ENCODE results near the gene POU1F1. TPM values are rescaled to one million over a fixed set of nuclear protein-coding genes. Genes with fewer than 3 reads are reported as not detected.

The POU1F1 gene
- total RNA-seq, 1 experiment from 2014 or later = not detected

GRCh38 chr3:87219611-87220010 is 56.8 kb downstream of the POU1F1 start (continued):
- TF ChIP-seq AR (CRISPR knock-in tag; IDR thresholded peaks at IDR 0.05) = no peak
- TF ChIP-seq ZNF671 (CRISPR knock-in tag; IDR thresholded peaks at IDR 0.05) = no peak
- no peak for TF ChIP-seq NFYB (CRISPR knock-in tag; conservative IDR thresholded peaks at IDR 0.05; ENCODE audit: low read depth)

DNA sequence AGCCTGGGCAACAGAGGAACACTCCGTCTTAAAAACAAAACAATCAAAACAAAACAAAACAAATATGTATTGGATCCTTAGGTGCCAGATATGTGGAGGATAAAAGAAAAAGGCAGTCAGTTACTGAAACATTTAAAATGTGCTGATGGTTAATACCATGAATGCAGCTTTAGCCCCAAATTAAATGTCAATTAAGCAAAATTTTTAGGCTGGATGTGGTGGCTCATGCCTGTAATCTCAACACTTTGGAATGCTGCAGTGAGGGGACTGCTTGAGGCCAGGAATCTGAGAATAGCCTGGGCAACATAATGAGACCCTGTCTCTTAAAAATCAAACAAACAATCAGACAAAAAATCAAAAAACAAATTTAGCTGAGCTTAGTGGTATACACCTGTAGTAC is 57.8 kb downstream of the POU1F1 start:
- peaks cover 9% of the 10 kb centered on the region for H3K9me3 Mint-ChIP-seq
- no peak overlapping the region for H3K4me3 Mint-ChIP-seq
- TF ChIP-seq, protein P1, sequence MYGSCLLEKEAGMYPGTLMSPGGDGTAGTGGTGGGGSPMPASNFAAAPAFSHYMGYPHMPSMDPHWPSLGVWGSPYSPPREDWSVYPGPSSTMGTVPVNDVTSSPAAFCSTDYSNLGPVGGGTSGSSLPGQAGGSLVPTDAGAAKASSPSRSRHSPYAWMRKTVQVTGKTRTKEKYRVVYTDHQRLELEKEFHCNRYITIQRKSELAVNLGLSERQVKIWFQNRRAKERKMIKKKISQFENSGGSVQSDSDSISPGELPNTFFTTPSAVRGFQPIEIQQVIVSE (CRISPR knock-in tag; IDR thresholded peaks at IDR 0.05; ENCODE audit: borderline replicate concordance) = no peak
- TF ChIP-seq OVOL2 (CRISPR knock-in tag; IDR thresholded peaks at IDR 0.05; ENCODE audit: borderline replicate concordance) (no peak), ELF4 (CRISPR knock-in tag; IDR thresholded peaks at IDR 0.05; ENCODE audit: low read depth) (no peak), TCF7 (CRISPR knock-in tag; IDR thresholded peaks at IDR 0.05; ENCODE audit: low read depth) (no peak), NFE2L1 (CRISPR knock-in tag; IDR thresholded peaks at IDR 0.05) (no peak), MXD4 (CRISPR knock-in tag; IDR thresholded peaks at IDR 0.05; ENCODE audit: borderline replicate concordance) (no peak)
- TF ChIP-seq, protein P2, sequence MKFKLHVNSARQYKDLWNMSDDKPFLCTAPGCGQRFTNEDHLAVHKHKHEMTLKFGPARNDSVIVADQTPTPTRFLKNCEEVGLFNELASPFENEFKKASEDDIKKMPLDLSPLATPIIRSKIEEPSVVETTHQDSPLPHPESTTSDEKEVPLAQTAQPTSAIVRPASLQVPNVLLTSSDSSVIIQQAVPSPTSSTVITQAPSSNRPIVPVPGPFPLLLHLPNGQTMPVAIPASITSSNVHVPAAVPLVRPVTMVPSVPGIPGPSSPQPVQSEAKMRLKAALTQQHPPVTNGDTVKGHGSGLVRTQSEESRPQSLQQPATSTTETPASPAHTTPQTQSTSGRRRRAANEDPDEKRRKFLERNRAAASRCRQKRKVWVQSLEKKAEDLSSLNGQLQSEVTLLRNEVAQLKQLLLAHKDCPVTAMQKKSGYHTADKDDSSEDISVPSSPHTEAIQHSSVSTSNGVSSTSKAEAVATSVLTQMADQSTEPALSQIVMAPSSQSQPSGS (CRISPR knock-in tag; IDR thresholded peaks at IDR 0.05; ENCODE audit: borderline replicate concordance, low read depth) = no peak
- TF ChIP-seq, protein P3, sequence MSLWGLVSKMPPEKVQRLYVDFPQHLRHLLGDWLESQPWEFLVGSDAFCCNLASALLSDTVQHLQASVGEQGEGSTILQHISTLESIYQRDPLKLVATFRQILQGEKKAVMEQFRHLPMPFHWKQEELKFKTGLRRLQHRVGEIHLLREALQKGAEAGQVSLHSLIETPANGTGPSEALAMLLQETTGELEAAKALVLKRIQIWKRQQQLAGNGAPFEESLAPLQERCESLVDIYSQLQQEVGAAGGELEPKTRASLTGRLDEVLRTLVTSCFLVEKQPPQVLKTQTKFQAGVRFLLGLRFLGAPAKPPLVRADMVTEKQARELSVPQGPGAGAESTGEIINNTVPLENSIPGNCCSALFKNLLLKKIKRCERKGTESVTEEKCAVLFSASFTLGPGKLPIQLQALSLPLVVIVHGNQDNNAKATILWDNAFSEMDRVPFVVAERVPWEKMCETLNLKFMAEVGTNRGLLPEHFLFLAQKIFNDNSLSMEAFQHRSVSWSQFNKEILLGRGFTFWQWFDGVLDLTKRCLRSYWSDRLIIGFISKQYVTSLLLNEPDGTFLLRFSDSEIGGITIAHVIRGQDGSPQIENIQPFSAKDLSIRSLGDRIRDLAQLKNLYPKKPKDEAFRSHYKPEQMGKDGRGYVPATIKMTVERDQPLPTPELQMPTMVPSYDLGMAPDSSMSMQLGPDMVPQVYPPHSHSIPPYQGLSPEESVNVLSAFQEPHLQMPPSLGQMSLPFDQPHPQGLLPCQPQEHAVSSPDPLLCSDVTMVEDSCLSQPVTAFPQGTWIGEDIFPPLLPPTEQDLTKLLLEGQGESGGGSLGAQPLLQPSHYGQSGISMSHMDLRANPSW (CRISPR knock-in tag; conservative IDR thresholded peaks at IDR 0.05; ENCODE audit: low read depth) = no peak
- TF ChIP-seq, protein P4, sequence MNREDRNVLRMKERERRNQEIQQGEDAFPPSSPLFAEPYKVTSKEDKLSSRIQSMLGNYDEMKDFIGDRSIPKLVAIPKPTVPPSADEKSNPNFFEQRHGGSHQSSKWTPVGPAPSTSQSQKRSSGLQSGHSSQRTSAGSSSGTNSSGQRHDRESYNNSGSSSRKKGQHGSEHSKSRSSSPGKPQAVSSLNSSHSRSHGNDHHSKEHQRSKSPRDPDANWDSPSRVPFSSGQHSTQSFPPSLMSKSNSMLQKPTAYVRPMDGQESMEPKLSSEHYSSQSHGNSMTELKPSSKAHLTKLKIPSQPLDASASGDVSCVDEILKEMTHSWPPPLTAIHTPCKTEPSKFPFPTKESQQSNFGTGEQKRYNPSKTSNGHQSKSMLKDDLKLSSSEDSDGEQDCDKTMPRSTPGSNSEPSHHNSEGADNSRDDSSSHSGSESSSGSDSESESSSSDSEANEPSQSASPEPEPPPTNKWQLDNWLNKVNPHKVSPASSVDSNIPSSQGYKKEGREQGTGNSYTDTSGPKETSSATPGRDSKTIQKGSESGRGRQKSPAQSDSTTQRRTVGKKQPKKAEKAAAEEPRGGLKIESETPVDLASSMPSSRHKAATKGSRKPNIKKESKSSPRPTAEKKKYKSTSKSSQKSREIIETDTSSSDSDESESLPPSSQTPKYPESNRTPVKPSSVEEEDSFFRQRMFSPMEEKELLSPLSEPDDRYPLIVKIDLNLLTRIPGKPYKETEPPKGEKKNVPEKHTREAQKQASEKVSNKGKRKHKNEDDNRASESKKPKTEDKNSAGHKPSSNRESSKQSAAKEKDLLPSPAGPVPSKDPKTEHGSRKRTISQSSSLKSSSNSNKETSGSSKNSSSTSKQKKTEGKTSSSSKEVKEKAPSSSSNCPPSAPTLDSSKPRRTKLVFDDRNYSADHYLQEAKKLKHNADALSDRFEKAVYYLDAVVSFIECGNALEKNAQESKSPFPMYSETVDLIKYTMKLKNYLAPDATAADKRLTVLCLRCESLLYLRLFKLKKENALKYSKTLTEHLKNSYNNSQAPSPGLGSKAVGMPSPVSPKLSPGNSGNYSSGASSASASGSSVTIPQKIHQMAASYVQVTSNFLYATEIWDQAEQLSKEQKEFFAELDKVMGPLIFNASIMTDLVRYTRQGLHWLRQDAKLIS (CRISPR knock-in tag; IDR thresholded peaks at IDR 0.05; ENCODE audit: borderline replicate concordance) = no peak
- POLR2A ChIA-PET = no interaction called here
- no peak overlapping the region for H3K27ac Mint-ChIP-seq
- no peak for DNase-seq (ENCODE audit: low spot score)
- H3K4me1 Mint-ChIP-seq = no peaks in the 10 kb centered on the region
- no peaks in the 10 kb centered on the region for H3K36me3 Mint-ChIP-seq
- CTCF ChIA-PET = no interaction called here
- ATAC-seq = no peak
- no peaks in the 10 kb centered on the region for H3K27me3 Mint-ChIP-seq (ENCODE audit: low read depth)

Small RNA genes lying within 50 kb of the gene (microRNA-seq; reads per million reads assigned to microRNA genes)
- not detected for gene MIR4795 (ENCODE audit: borderline number of aligned reads)

Other genes with a start within 250 kb of the POU1F1 start
- gene CHMP2B, start 49.3 kb downstream of the POU1F1 start, total RNA-seq (2021) = 36.5 to 41.5 TPM (median 37.8 TPM) in 3 replicates

All from WTC11 (cell line).